Muscle layer of colon (tissue), 2 donors: Measurements from ENCODE around the gene GNPTAB.

ENCODE experiments used
- H3K27ac ChIP-seq: one replicate; pipeline ENCODE4 v1.7.0; 2013; ENCODE audit warnings: low read depth, mild to moderate bottlenecking, low read length, moderate library complexity
- H3K27me3 ChIP-seq, 2 donors: one replicate each; pipeline ENCODE4 v1.7.0; 2013; ENCODE audit warnings: low read length in 2 of 2, mild to moderate bottlenecking in 2 of 2; ENCODE audit not compliant: insufficient read depth in 2 of 2, control insufficient read depth in 1 of 2
- H3K36me3 ChIP-seq: one replicate; pipeline ENCODE4 v1.7.0; 2013; ENCODE audit warnings: mild to moderate bottlenecking, low read length; ENCODE audit not compliant: insufficient read depth
- H3K4me1 ChIP-seq: one replicate; pipeline ENCODE4 v1.7.0; 2013; ENCODE audit warnings: mild to moderate bottlenecking, low read length; ENCODE audit not compliant: insufficient read depth
- H3K4me3 ChIP-seq, 2 donors: one replicate each; pipeline ENCODE4 v1.7.0; 2013; ENCODE audit warnings: low read length in 2 of 2, low read depth in 1 of 2, mild to moderate bottlenecking in 1 of 2, moderate library complexity in 1 of 2
- H3K9ac ChIP-seq: one replicate; pipeline ENCODE4 v1.7.0; 2013; ENCODE audit warnings: low read length
- H3K9me3 ChIP-seq: one replicate; pipeline ENCODE4 v1.7.0; 2013; ENCODE audit warnings: mild to moderate bottlenecking, low read length
- donor health status: abdominal sarcoma.
- donor health status: Adenocarcinoma of cecum.

The GNPTAB gene

GRCh38 chr12:101799774-101800173 lies 31.0 kb downstream of the GNPTAB start:
- Histone ChIP-seq H3K27ac (no peak overlapping the region), H3K9ac (no peak overlapping the region), H3K4me3 (no peak overlapping the region), H3K9me3 (no peaks in the 10 kb centered on the region), H3K36me3 (peaks cover 5% of the 10 kb centered on the region), H3K27me3 (no peaks in the 10 kb centered on the region), H3K4me1 (no peaks in the 10 kb centered on the region)

GRCh38 chr12:101795786-101796185 lies 35.0 kb downstream of the GNPTAB start:
- Histone ChIP-seq H3K9ac (no peak overlapping the region), H3K36me3 (peaks cover 5% of the 10 kb centered on the region), H3K9me3 (no peaks in the 10 kb centered on the region), H3K4me3 (no peak overlapping the region), H3K4me1 (no peaks in the 10 kb centered on the region), H3K27me3 (no peaks in the 10 kb centered on the region), H3K27ac (no peak overlapping the region)

- Histone ChIP-seq H3K36me3 (peaks cover 5% of the 10 kb centered on the region), H3K9me3 (no peaks in the 10 kb centered on the region), H3K9ac (no peak overlapping the region), H3K27ac (no peak overlapping the region), H3K4me3 (no peak overlapping the region), H3K4me1 (no peaks in the 10 kb centered on the region), H3K27me3 (no peaks in the 10 kb centered on the region)
Measured at GRCh38 chr12:101795013-101795412, 35.7 kb downstream of the GNPTAB start.

- Histone ChIP-seq H3K27me3 (no peaks in the 10 kb centered on the region), H3K4me1 (no peaks in the 10 kb centered on the region), H3K9ac (no peak overlapping the region), H3K9me3 (no peaks in the 10 kb centered on the region), H3K36me3 (peaks cover 5% of the 10 kb centered on the region), H3K4me3 (no peak overlapping the region), H3K27ac (no peak overlapping the region)
Measured at GRCh38 chr12:101794574-101794973, 36.2 kb downstream of the GNPTAB start.

- no peaks in the 10 kb centered on the region for H3K4me1 ChIP-seq
- H3K36me3 ChIP-seq, result peaks cover 5% of the 10 kb centered on the region
- no peak overlapping the region for H3K27ac ChIP-seq
- no peaks in the 10 kb centered on the region for H3K27me3 ChIP-seq
- H3K9me3 ChIP-seq, result no peaks in the 10 kb centered on the region
- H3K9ac ChIP-seq, result no peak overlapping the region
- no peak overlapping the region for H3K4me3 ChIP-seq
Measured at GRCh38 chr12:101793401-101793800, 37.4 kb downstream of the GNPTAB start.

- no peaks in the 10 kb centered on the region for H3K9me3 ChIP-seq
- peaks cover 5% of the 10 kb centered on the region for H3K36me3 ChIP-seq
- H3K4me3 ChIP-seq, result no peak overlapping the region
- H3K27me3 ChIP-seq, result no peaks in the 10 kb centered on the region
- no peak overlapping the region for H3K9ac ChIP-seq
- no peak overlapping the region for H3K27ac ChIP-seq
- H3K4me1 ChIP-seq, result no peaks in the 10 kb centered on the region
Measured at GRCh38 chr12:101792046-101792931, 38.5 kb downstream of the GNPTAB start.

GRCh38 chr12:101789171-101789570 lies 41.6 kb downstream of the GNPTAB start:
- Histone ChIP-seq H3K9me3 (no peaks in the 10 kb centered on the region), H3K4me3 (no peak overlapping the region), H3K27ac (no peak overlapping the region), H3K36me3 (peaks cover 4% of the 10 kb centered on the region), H3K27me3 (no peaks in the 10 kb centered on the region), H3K4me1 (no peaks in the 10 kb centered on the region), H3K9ac (no peak overlapping the region)

- H3K4me3 ChIP-seq, result no peak overlapping the region
- peaks cover 4% of the 10 kb centered on the region for H3K36me3 ChIP-seq
Measured at GRCh38 chr12:101785671-101786070, 45.1 kb downstream of the GNPTAB start.

GRCh38 chr12:101784376-101784775 lies 46.4 kb downstream of the GNPTAB start:
- Histone ChIP-seq H3K4me3 (no peak overlapping the region), H3K9ac (no peak overlapping the region), H3K27me3 (no peaks in the 10 kb centered on the region), H3K4me1 (no peaks in the 10 kb centered on the region), H3K27ac (no peak overlapping the region), H3K9me3 (no peaks in the 10 kb centered on the region), H3K36me3 (peaks cover 8% of the 10 kb centered on the region)

More at GRCh38 chr12:101785671-101786070, 45.1 kb downstream of the GNPTAB start:
- Histone ChIP-seq H3K9ac (no peak overlapping the region), H3K9me3 (no peaks in the 10 kb centered on the region), H3K27me3 (no peaks in the 10 kb centered on the region), H3K4me1 (no peaks in the 10 kb centered on the region), H3K27ac (no peak overlapping the region)

GRCh38 chr12:101783838-101784237 lies 46.9 kb downstream of the GNPTAB start:
- H3K4me1 ChIP-seq, result no peaks in the 10 kb centered on the region
- no peaks in the 10 kb centered on the region for H3K9me3 ChIP-seq
- no peak overlapping the region for H3K27ac ChIP-seq
- H3K36me3 ChIP-seq, result peaks cover 8% of the 10 kb centered on the region
- no peak overlapping the region for H3K9ac ChIP-seq
- no peaks in the 10 kb centered on the region for H3K27me3 ChIP-seq
- no peak overlapping the region for H3K4me3 ChIP-seq

- peaks cover 8% of the 10 kb centered on the region for H3K36me3 ChIP-seq
- no peak overlapping the region for H3K4me3 ChIP-seq
- H3K27ac ChIP-seq, result no peak overlapping the region
- H3K27me3 ChIP-seq, result no peaks in the 10 kb centered on the region
- no peaks in the 10 kb centered on the region for H3K9me3 ChIP-seq
- no peaks in the 10 kb centered on the region for H3K4me1 ChIP-seq
- no peak overlapping the region for H3K9ac ChIP-seq
Measured at GRCh38 chr12:101783150-101783549, 47.6 kb downstream of the GNPTAB start.

GRCh38 chr12:101782273-101782731 lies 48.5 kb downstream of the GNPTAB start:
- no peaks in the 10 kb centered on the region for H3K9me3 ChIP-seq
- H3K9ac ChIP-seq, result no peak overlapping the region
- peaks cover 11% of the 10 kb centered on the region for H3K36me3 ChIP-seq
- no peak overlapping the region for H3K4me3 ChIP-seq
- H3K27me3 ChIP-seq, result no peaks in the 10 kb centered on the region
- H3K4me1 ChIP-seq, result no peaks in the 10 kb centered on the region
- no peak overlapping the region for H3K27ac ChIP-seq
